Uterus (tissue), 4 donors: Measurements from ENCODE around the gene PMEPA1. TPM values are rescaled to one million over a fixed set of nuclear protein-coding genes. Genes with fewer than 3 reads are reported as not detected.

Source experiments
- DNase-seq, 2 donors: peaks; one replicate each; pipeline ENCODE4 v3.0.0-alpha.2; 2019 to 2020
- H3K27ac ChIP-seq, 2 donors: fragments of 200-600 bp; sonication (generic); 1 replicate in 1 of 2; 2 replicates in 1 of 2; pipeline ENCODE4 v1.5.1; 2016 to 2018
- H3K27me3 ChIP-seq, 2 donors: fragments of 200-600 bp; sonication (generic); one replicate each; pipeline ENCODE4 v1.5.1; 2018 to 2019; ENCODE audit warnings: control low read depth in 1 of 2
- H3K36me3 ChIP-seq, 2 donors: fragments of 200-600 bp; sonication (generic); one replicate each; pipeline ENCODE4 v1.5.1; 2019; ENCODE audit warnings: control low read depth in 1 of 2
- H3K4me1 ChIP-seq, 2 donors: fragments of 200-600 bp; sonication (generic); one replicate each; pipeline ENCODE4 v1.5.1; 2018 to 2019; ENCODE audit warnings: control low read depth in 1 of 2
- H3K4me3 ChIP-seq, 2 donors: fragments of 200-600 bp; sonication (generic); 1 replicate in 1 of 2; 2 replicates in 1 of 2; pipeline ENCODE4 v1.5.1; 2018 to 2019; ENCODE audit warnings: mild to moderate bottlenecking in 1 of 2
- H3K9me3 ChIP-seq, 2 donors: fragments of 200-600 bp; sonication (generic); one replicate each; pipeline ENCODE4 v1.5.1; 2019; ENCODE audit warnings: control low read depth in 1 of 2
- POLR2A ChIP-seq, 2 donors: fragments of 450-650 bp; IDR thresholded peaks; one replicate each; pipeline ENCODE4 v1.6.1; 2016; ENCODE audit warnings: antibody characterized with exemption in 2 of 2, mild to moderate bottlenecking in 1 of 2, moderate library complexity in 1 of 2
- intact Hi-C: fragments of 100-400 bp; cut with DNase I; formaldehyde crosslinking; loops from one replicate; pipeline ENCODE4 v1.15.1; 2023; ENCODE audit warnings: low total_unique reads
- total RNA-seq, 4 donors: library from RNA; depleted of rRNA in 3 of 4; stranded (reverse); fragments of >200 nt in 3 of 4; gene quantifications; one replicate each; pipeline versions ENCODE4 v1.1.0 to v1.2.4, GENCODE V29; 2014 to 2023
- TF ChIP-seq, protein P1 (sequence below), 4 experiments: fragments of 200-600 bp in 2 of 4; fragments of 450-650 bp in 2 of 4; sonication (generic) in 2 of 4; IDR thresholded peaks; one replicate each; pipeline ENCODE4 v1.5.1; 2016 to 2019; ENCODE audit warnings: antibody characterized with exemption in 4 of 4, mild to moderate bottlenecking in 2 of 4, moderate library complexity in 1 of 4
- donor health status: DM: yes; HTN: yes; CAD: no.

PMEPA1 gene
- total RNA-seq, 4 donors from 2014 or later = 5.6 to 51.9 (median 33.5) TPM

GRCh38 chr20:57662456-57663240, 47.2 kb downstream of the PMEPA1 start:
- H3K9me3 ChIP-seq = no peaks in the 10 kb centered on the region
- H3K36me3 ChIP-seq = no peaks in the 10 kb centered on the region
- intact Hi-C loops = no loop called here
- H3K27ac ChIP-seq = peak overlapping the region in 1 of 2 donors; percentile 15
- H3K27me3 ChIP-seq = no peaks in the 10 kb centered on the region
- no peak overlapping the region for H3K4me3 ChIP-seq
- TF ChIP-seq, protein P1, sequence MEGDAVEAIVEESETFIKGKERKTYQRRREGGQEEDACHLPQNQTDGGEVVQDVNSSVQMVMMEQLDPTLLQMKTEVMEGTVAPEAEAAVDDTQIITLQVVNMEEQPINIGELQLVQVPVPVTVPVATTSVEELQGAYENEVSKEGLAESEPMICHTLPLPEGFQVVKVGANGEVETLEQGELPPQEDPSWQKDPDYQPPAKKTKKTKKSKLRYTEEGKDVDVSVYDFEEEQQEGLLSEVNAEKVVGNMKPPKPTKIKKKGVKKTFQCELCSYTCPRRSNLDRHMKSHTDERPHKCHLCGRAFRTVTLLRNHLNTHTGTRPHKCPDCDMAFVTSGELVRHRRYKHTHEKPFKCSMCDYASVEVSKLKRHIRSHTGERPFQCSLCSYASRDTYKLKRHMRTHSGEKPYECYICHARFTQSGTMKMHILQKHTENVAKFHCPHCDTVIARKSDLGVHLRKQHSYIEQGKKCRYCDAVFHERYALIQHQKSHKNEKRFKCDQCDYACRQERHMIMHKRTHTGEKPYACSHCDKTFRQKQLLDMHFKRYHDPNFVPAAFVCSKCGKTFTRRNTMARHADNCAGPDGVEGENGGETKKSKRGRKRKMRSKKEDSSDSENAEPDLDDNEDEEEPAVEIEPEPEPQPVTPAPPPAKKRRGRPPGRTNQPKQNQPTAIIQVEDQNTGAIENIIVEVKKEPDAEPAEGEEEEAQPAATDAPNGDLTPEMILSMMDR (IDR thresholded peaks at IDR 0.05) = no peak
- TF ChIP-seq POLR2A (IDR thresholded peaks at IDR 0.05) = no peak
- peak; percentile 12 to 15 for DNase-seq
- H3K4me1 ChIP-seq = peaks cover 0 to 8% of the 10 kb centered on the region in 2 donors

DNA sequence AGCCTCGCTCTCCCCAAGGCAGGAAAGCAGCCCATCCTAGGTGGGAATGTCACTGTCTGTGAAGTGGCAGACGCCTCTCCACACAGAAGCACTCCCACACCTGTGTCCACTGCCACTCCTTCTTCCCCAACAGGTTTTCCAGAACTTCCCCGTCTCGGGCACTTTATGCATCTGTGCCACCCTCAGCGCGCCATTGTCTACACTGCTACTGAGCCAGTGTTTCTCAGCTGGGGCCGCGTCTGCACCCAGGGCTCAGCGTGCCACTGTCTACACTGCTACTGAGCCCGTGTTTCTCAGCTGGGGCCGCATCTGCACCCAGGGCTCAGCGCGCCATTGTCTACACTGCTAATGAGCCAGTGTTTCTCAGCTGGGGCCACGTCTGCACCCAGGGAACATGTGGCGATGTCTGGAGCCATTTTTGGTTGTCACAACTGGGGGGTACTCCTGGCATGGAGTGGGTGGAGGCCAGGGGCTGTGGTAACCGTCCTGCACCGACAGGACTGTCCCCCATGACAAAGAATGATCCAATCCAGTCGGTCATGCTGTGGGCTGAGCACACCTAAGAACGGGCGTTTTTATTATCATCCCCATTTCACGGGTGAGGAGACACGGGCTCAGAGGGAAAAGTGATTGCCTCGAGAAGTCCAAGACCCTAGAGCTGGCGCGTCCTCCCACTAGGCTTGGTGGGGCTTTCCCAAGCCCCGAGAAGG, 47.9 kb downstream of the PMEPA1 start:
- H3K27me3 ChIP-seq = no peaks in the 10 kb centered on the region
- H3K4me3 ChIP-seq = no peak overlapping the region
- TF ChIP-seq POLR2A (IDR thresholded peaks at IDR 0.05) = no peak
- TF ChIP-seq, protein P1 (IDR thresholded peaks at IDR 0.05) = no peak
- intact Hi-C loops = no loop called here
- H3K36me3 ChIP-seq = no peaks in the 10 kb centered on the region
- H3K4me1 ChIP-seq = peaks cover 0 to 8% of the 10 kb centered on the region in 2 donors
- no peaks in the 10 kb centered on the region for H3K9me3 ChIP-seq
- peak overlapping the region; percentile 38 to 48 for H3K27ac ChIP-seq
- DNase-seq = peak in 1 of 2 donors; percentile 11

DNA sequence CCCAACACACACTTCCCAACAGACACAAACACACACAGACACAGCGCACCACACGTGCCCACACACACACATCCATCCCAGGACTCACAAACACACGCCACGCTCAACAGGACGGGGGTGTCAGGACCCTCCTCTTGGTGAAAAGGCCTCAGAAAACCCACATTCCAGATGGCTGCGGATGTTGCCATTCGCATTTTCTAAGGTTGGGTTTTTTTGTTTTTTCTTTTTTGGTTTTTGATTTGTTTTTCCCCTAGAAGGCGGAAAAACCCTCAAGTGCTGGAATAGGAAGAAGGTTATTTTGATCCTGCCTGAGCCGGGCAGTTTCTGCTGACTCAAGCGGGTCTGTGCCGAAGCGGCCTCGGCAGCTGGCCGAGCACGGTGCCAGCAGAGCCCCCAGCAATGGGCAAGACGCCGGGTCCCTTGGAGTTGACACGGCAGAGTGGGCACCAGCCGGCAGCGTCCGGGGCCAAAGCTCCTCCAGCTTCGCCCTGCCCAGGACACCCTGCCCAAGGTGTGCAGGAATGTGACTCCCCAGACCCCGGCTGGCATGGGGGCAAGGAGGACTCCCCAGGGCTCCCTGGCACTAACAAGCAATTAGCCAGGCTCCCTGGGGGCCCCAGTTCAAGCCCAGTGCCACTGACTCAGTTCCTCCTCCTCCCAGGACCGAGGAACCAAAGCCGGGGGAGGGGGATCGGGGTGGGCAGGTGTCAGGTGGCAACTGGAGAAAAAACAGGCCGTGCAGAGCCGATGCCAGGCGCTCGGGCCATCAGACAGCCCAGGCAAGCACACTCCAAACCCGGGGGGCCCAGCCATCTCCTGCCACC, 48.7 kb downstream of the PMEPA1 start:
- H3K27ac ChIP-seq = peak overlapping the region; percentile 38 to 48
- TF ChIP-seq, protein P1 (IDR thresholded peaks at IDR 0.05) = no peak
- TF ChIP-seq POLR2A (IDR thresholded peaks at IDR 0.05) = no peak
- DNase-seq = peak; percentile 17 to 20
- H3K27me3 ChIP-seq = no peaks in the 10 kb centered on the region
- intact Hi-C loops = no loop called here
- no peaks in the 10 kb centered on the region for H3K36me3 ChIP-seq
- H3K9me3 ChIP-seq = no peaks in the 10 kb centered on the region
- peaks cover 0 to 8% of the 10 kb centered on the region in 2 donors for H3K4me1 ChIP-seq
- no peak overlapping the region for H3K4me3 ChIP-seq

GRCh38 chr20:57660181-57660921, 49.5 kb downstream of the PMEPA1 start:
- intact Hi-C loops = no loop called here
- Histone ChIP-seq H3K4me1 (peaks cover 0 to 8% of the 10 kb centered on the region in 2 donors), H3K27me3 (no peaks in the 10 kb centered on the region), H3K27ac (peak overlapping the region; percentile 38 to 48), H3K36me3 (no peaks in the 10 kb centered on the region), H3K4me3 (no peak overlapping the region), H3K9me3 (no peaks in the 10 kb centered on the region)
- TF ChIP-seq POLR2A (IDR thresholded peaks at IDR 0.05) = no peak
- TF ChIP-seq, protein P1 (IDR thresholded peaks at IDR 0.05) = no peak
- no peak for DNase-seq
